Brain microvascular endothelial cell (primary cell): ENCODE data around the gene SDK2.

Experiments
- DNase-seq: peaks from one replicate; pipeline ENCODE4 v3.0.0-alpha.2; 2020
- H3K27ac ChIP-seq: fragments of 250-450 bp; sonication (Bioruptor Pico); 2 replicates; pipeline ENCODE4 v1.5.1; 2020; ENCODE audit warnings: mild to moderate bottlenecking, moderate library complexity
- H3K27me3 ChIP-seq: fragments of 250-450 bp; sonication (Bioruptor Pico); replicated peaks from 2 replicates; pipeline ENCODE4 v1.5.1; 2020; ENCODE audit warnings: mild to moderate bottlenecking
- H3K36me3 ChIP-seq: fragments of 250-450 bp; sonication (Bioruptor Pico); replicated peaks from 2 replicates; pipeline ENCODE4 v1.5.1; 2020; ENCODE audit warnings: mild to moderate bottlenecking
- H3K4me3 ChIP-seq: 2 replicates; pipeline ENCODE4 v1.5.1; 2011; ENCODE audit warnings: low read depth, mild to moderate bottlenecking, control low read depth, low read length, moderate library complexity
- CTCF ChIP-seq: IDR thresholded peaks from 2 replicates; pipeline ENCODE4 v1.5.1; 2011; ENCODE audit warnings: low read depth, mild to moderate bottlenecking, moderate library complexity, low read length, control low read depth, inconsistent platforms; ENCODE audit errors: missing control alignments
- in situ Hi-C: cut with HindIII; loops from 2 replicates; pipeline ENCODE4 v1.10.0; 2017; ENCODE audit warnings: low sequenced_read_pairs, low pct_ligation_motif_present

SDK2 gene

GRCh38 chr17:73646409-73647300, 2.4 kb upstream of the SDK2 start:
- no peak for DNase-seq
- H3K27me3 ChIP-seq: peaks cover 32% of the 10 kb centered on the region
- no peak overlapping the region for H3K4me3 ChIP-seq
- no peaks in the 10 kb centered on the region for H3K36me3 ChIP-seq
- peak; percentile 28 for TF ChIP-seq CTCF
- H3K27ac ChIP-seq: no peak overlapping the region
- in situ Hi-C loops: no loop called here

- no peaks in the 10 kb centered on the region for H3K36me3 ChIP-seq
Observed at GRCh38 chr17:73645050-73645871, 1.0 kb upstream of the SDK2 start.

GRCh38 chr17:73643852-73644144, 447 bp downstream of the SDK2 start:
- no peaks in the 10 kb centered on the region for H3K36me3 ChIP-seq
- peaks cover 37% of the 10 kb centered on the region for H3K27me3 ChIP-seq
- no peak for TF ChIP-seq CTCF
- no peak for DNase-seq
- peak overlapping the region; percentile 31 for H3K4me3 ChIP-seq
- in situ Hi-C loops: no loop called here
- no peak overlapping the region for H3K27ac ChIP-seq

More at GRCh38 chr17:73645050-73645871, 1.0 kb upstream of the SDK2 start:
- no peak for TF ChIP-seq CTCF
- Histone ChIP-seq H3K27ac (no peak overlapping the region), H3K4me3 (peak overlapping the region; percentile 17), H3K27me3 (peaks cover 35% of the 10 kb centered on the region)
- no peak for DNase-seq
- in situ Hi-C loops: no loop called here

- no peak for DNase-seq
- Histone ChIP-seq H3K27ac (no peak overlapping the region), H3K4me3 (peak overlapping the region; percentile 27), H3K36me3 (no peaks in the 10 kb centered on the region), H3K27me3 (peaks cover 37% of the 10 kb centered on the region)
- in situ Hi-C loops: no loop called here
- no peak for TF ChIP-seq CTCF
Observed at GRCh38 chr17:73643001-73643851, 1.0 kb downstream of the SDK2 start.

- H3K36me3 ChIP-seq: no peaks in the 10 kb centered on the region
- no peak for DNase-seq
- no peak overlapping the region for H3K27ac ChIP-seq
- TF ChIP-seq CTCF: no peak
- in situ Hi-C loops: no loop called here
- no peak overlapping the region for H3K4me3 ChIP-seq
- peaks cover 37% of the 10 kb centered on the region for H3K27me3 ChIP-seq
Observed at GRCh38 chr17:73642659-73643000, 1.6 kb downstream of the SDK2 start.
